MM.1S (cell line): ENCODE results near the gene FAF1.

Source experiments
- CTCF ChIP-seq: fragments of 300-600 bp; sonication (generic); IDR thresholded peaks from 2 replicates; pipeline ENCODE4 v1.5.1; 2016; ENCODE audit warnings: antibody characterized with exemption, low read length, mixed read lengths
- EZH2 ChIP-seq: fragments of 300-600 bp; sonication (generic); optimal IDR thresholded peaks from 2 replicates; pipeline ENCODE3; 2017; ENCODE audit warnings: low read depth, mild to moderate bottlenecking, antibody characterized with exemption, low read length, mixed read lengths

- TF ChIP-seq CTCF (no peak), EZH2 (no peak)
Observed at GRCh38 chr1:50420689-50421365, 539.2 kb downstream of the FAF1 start.
